NCI-H1436 treated with DMSO at 0.1 percent for 48 hours (cell line): ENCODE data around the gene TAF10.

ENCODE experiments used
- DNase-seq: peaks from one replicate; lab custom pipeline; 2025; lab: John Stamatoyannopoulos, UW

The TAF10 gene

DNA sequence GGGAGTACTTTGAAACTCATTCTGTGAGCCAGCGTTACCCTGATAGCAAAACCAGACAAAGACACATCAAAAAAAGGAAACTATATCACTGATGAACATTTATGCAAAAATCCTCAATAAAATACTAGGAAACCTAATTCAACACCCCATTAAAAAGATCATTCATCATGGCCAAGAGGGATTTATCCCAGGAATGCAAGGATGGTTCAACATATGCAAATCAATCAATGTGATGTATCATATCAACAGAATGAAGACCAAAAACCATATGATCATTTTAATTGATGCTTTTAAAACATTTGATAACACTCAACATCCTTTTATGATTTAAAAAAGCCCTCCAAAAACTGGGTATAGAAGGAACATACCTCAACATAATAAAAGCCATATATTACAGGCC lies 28.4 kb downstream of the TAF10 start:
- no peak for DNase-seq

DNA sequence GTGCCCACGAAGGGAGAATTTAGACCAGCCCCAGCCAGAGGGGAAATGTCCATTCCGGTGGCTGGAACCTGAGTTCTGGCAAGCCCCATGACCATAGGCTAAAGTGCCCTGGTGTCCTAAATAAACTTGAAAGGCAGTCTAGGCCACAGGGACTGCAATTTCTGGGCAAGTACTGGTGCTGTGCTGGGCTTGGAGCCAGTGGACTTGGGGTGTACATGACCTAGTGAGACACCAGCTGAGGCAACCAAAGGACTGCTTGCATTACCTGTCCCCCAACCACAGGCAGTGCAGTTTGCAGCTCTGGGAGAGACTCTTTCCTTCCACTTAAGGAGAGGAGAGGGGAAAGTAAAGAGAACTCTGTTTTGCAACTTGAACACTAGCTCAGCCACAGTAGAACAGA lies 32.3 kb downstream of the TAF10 start:
- no peak for DNase-seq

DNA sequence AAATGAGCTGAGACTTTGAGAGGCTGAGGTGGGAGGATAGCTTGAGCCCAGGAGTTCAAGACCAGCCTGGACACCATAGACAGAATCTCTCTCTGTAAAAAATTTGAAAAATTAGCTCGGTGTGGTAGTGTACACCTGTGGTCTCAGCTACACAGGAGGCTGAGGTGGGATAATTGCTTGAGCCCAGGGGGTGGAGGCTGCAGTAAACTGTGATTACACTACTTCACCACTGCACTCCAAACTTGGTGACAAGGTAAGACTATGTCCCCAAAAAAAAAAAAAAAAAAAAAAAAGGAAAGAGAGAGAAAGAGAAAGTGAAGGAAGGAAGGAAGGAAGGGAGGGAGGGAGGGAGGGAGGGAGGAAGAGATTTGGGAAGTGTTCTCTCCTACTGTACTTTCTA lies 33.9 kb downstream of the TAF10 start:
- DNase-seq = no peak

DNA sequence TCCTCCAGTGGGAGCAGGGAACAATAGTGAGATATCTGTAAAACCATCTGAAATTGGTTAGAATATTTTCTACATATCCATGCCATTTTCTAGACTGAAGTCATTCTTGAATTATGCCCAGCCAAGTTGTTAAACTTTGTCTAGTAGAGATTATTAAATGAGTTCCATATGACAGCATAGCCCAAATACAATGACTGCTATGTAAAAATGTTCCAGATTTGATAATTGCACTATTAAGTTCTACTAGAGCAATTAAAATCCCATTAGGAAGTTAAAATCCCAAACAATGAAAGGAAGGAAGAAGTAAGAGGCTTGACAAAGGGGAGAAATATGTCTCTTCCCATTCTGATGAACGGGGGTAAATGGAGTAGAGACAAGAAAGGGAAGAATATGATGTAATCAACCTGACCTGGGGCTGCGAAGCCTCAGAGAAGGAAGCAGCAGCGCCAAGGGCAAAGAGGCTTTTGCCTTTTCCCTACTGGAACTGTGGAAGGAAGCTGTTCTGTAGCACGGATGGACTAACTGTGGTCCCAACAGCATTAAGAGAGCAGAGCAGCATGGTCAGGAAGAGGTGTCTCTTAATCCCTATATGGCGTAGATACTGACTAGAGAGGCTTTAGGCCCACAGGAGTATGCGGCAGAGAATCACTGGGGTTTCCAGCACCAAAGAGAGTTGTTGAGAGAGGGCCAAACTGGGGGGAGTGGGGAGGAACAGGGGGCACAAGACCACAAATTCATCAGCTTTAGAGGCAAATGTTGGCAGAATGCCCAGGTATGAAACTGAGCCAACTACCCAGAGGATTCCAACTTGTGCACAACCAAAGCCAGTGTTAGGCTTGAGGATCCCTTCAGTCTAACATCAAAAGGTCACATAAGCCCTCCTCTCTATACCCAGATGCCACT lies 35.3 kb downstream of the TAF10 start:
- no peak for DNase-seq

DNA sequence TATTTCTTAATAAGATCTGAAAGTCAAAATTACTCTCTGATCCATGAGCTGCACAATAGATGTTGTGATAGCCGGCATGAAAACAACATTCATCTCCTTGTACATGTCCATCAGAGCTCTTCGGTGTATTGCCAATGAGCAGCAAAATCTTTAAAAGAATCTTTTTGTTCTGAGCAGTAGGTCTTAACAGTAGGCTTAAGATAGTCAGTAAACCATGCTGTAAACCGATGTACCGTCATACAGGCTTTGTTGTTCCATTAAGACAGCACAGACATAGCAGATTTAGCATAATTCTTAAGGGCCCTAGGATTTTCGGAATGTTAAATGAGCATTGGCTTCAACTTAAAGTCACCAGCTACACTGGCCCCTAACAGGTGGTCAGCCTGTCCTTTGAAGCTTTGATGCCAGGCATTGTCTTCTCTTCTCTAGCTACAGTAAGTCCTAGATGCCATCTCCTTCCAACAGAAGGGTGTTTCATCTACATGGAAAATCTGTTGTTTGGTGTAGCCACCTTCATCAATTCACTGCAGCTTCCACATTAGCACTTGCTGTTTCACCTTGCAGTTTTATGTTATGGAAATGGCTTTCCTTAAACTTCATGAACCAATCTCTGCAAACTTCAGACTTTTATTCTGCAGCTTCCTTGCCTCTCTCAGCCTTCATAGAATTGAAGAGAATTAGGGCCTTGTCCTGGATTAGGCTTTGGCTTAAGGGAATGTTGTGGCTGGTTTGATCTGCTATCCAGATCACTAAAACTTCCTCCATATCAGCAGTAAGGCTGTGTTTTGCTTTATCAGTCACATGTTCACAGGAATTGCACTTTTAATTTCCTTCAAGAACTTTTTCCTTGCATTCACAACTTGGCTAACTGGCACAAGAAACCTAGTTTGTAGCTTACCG lies 37.0 kb downstream of the TAF10 start:
- DNase-seq = no peak

DNA sequence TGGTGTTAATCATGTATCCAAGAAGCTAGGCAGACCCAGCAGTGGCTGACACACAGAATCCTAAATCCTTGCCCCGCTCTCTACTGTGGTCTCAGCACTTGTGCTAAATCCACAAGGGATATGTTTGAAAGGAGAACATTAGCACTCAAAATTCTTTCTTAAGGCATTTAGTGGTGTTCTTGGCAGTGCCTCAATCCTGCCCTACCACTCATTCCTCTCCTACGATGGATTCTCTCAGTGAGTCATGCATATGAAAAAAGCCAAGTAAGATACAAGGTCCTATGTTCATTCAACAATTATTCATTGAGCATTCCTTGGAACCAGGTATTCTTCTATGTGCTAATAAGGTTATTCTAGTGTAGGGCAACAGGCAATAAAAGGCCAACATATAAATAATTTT lies 39.8 kb downstream of the TAF10 start:
- no peak for DNase-seq

DNA sequence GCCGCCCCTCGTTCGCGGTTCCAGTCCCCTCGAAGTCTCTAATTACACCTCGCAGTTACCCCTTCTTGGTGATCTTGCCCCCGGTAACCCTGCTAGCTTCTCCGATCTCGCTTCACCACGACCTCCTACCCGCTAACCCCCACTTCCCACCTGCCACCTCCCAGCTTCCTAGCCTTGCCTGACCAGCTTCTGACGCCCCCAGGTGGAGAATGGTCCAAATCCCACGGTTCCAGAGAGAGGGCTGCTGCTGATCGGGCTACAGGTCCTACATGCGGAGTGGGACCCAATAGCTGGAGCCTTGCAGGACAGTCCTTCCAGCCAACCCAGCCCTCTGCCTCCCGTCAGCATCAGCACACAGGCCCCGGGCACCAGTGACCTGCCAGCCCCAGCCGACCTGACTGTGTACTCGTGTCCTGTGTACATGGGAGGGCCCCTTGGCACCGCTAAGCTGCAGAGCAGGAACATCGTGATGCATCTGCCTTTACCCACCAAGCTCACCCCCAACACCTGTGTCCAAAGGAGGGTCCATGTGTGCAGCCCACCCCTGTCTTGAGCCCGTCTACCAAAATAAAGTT lies 40.5 kb downstream of the TAF10 start:
- no peak for DNase-seq

DNA sequence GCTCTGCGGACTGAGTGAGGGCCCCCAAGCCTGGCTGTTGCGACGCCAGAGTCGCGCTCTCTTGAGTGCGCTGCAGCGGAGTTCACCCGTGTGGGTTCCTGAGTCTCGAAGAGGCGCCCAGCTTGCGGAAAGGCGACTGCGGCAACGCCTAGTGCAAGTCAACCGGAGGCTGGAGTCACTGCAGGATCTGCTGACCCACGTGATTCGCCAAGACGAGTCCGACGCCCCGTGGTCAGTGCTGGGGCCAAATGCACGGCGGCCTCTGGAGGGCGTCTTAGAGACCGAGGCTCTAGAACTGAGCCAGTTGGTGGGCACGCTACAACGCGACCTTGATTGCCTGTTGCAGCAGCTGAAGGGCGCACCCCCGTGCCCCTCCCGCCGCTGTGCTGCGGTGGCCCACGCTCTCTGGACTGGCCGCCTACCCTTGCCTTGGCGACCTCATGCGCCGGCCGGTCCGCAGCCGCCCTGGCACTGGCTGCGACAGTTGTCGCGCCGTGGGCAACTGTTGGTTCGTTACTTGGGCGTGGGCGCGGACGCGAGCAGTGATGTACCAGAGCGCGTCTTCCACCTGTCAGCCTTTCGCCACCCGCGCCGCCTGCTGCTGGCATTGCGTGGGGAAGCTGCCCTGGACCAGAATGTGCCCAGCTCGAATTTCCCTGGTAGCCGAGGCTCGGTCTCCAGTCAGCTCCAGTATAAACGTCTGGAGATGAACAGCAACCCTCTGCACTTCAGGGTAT lies 41.2 kb downstream of the TAF10 start:
- DNase-seq = no peak

DNA sequence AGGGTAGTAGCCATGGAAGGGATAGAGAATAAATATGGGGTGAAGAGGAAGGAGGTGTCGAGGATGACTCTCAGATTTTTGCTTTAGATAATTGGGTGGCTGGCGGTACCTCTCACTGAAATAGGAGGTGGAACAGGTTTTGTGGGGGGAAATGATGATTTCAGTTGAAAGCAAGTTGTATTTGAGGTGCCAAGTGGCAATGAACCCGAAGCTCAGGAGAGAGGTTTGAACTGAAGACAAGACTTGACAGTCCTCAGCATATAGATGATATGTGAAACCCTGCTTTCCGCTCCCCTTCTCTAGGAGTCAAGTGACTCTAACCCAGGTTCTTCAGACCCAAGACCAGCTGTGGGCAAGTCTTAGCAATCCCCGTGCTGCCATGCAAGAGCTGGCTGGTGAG lies 42.3 kb downstream of the TAF10 start:
- no peak for DNase-seq

DNA sequence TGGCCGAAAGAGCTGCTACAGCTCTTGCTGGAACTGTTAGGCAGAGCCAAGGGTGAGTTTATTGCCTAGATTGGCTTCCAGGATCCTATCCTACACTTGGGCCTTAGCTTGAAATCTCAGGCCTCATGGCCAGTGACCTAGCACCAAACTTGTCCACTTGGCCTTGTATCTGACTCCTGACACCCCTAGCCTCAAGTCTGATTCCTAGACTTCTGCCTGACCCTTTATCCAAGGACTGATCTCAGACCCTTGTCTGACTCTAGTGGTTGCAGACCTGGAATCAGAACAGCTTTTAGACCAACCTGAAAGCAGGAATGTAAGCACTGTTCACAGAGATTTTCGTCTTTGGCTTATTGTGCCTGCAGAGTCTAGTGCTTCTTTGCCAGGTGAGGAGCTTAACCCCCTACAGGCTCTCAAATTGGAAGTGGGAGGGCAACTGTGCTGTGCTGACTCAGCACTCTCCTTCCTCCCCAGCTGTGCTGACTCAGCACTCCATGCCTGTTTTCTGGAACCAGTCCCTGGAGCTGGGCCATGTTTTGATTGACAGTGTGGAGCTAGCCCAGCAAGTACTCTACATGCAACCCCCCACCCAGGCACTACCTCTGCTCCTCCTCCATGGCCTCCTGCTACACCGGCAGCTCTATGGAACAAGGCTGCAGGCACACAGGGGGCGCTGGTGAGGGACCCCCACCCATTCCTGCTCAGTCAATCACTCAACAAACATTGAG lies 43.7 kb downstream of the TAF10 start:
- no peak for DNase-seq

DNA sequence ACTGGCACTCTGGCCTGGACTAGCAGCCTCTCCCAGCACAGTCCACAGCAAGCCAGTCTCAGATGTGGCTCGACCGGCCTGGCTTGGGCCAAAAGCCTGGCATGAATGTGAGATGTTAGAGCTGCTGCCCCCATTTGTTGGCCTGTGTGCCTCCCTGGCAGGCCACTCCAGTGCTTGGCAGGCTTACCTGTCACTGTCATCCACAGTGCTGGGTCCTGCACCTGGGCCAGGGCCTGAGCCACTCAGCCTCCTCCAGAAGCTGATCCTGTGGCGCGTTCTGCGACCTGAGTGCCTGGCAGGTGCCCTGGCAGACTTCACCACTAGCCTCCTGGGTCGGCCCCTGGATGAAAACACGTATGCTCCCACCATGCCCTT lies 44.7 kb downstream of the TAF10 start:
- no peak for DNase-seq

DNA sequence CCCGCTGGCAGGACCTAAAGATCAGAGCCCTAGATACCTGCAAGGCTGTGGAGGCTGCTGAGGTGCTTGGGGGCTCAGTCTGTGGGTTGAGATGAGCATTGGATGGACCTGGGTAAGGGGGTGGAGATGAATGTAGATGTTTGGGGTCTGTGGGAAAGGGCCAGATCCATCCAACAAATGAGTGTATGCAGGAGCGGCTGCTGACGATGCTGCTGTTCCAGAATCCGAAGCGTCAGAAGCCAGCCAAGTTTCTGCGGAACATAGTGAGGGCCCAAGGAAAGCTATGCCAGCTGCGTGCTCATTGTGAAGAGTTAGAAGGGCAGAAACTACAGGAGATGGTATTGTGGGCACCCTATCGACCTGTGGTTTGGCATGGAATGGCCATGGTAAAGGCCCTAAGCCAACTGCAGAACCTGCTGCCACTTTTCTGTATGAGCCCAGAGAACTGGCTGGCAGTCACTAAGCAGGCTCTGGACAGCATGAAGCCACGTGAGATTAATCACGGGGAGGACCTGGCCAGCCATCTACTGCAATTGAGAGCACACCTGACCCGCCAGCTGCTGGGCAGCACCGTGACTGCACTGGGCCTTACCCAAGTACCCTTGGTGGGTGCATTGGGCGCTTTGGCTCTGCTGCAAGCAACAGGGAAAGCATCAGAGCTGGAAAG lies 45.2 kb downstream of the TAF10 start:
- DNase-seq = no peak

DNA sequence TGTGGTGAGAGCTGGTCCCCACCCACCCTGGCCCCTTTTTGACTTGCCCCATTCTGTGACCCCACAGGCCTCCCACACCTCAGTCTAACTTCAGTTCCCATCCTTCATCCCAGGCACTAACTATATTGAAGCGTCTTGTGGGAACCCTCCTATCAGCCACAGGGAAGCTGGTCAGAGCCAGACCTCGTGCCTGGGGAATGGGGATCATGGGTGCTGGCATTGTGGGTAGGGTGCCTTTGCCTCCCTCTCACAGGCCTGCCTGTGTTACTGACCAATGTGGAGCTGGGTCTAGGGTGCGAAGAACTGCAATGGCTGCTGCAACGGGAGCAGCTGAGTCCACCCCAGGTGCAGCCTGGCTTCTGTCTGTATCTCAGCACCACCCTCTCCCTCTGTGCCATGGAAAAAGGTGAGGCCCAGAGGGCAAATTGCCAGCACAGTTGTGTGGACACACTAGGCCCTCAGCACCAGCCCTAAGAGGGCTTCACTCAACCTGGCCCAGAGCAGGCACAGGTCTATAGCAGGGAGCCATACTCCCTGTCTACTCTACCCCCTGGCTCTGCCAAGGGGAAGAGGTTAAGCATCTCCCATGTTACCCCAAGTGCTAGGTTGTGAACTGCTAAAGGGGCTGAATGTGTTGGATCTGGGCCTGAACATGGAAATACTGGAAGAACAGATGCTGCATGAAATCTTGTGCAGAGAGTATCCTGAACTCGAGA lies 45.9 kb downstream of the TAF10 start:
- DNase-seq = no peak

DNA sequence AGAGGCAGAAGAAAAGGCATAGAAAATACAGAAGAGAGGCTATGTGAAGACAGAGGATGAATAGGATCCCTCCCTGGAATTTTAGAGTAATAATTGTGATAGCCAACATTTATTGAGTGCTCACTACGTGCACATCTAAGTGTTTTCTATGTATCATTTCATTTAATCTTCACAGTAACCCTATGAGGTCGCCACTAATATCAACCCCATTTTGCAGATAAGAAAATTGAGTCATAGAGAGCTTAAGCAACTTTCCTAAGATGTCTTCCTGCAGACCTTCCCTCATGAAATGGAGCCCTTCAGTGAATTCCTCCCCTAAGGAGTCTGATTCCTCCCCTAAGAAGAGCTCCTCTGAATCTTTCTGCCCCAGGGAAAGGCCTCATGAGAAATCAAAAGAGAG lies 46.7 kb downstream of the TAF10 start:
- no peak for DNase-seq

DNA sequence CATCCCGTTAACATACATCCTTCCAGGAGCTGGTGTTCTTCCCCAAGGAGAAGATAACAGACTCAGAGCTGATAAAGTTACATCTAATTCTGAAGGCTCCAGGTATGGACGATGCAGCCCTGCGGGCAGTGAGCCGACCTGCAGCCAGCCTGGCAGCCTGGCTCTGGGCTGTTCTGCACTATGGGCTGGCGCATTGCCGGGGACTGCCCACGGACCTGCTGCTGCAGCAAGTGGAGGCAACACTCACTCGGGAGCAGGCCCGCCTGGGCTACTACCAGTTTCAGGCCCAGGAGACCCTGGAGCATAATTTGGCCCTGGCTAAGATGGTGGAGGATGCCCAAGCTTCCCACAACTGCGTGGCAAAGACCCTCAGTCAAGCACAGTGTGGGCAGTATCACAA lies 48.3 kb downstream of the TAF10 start:
- DNase-seq = no peak

DNA sequence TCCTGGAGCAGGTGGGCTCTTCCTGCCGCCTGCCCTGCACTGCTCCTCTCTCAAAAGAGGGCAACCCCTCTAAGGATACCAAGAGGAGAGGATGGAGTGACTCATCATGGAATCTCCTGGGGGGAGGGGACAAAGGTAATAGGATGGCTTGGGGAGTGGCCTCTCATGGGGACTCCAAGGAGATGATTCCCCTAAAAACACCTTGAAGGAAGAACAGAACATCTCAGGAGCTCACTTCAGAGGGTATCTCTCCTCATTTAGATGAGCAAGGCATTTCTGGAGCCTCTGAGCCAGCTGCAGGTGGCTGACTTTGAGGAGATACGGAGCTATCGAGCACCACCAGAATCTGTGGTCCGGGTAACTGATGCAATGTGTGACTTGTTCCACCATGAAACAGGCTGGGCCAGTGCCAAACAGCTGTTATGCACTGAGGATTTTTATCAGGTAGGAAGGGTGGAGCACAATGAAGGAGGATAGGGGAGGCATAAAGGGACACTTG lies 48.8 kb downstream of the TAF10 start:
- no peak for DNase-seq

DNA sequence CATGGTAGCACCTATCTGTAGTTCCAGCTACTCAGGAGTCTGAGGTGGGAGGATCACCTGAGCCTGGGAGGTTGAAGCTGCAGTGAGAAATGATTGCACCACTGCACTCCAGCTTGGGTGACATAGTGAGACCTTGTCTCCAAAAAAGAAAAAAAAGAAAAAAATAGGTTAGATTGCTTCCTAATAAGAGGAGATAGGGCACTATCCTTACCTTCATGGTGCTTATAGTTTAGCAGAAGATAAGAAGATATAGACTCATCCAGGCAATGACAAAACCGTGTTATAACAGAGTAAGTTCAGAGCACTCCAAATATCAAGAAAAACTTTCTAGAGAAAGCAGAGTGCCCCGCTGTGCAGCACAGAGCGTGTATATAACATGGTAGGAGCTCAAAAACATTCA lies 50.7 kb downstream of the TAF10 start:
- DNase-seq = no peak
